ENCODE data around the gene RREB1. TPM values are rescaled to one million over a fixed set of nuclear protein-coding genes. Genes with fewer than 3 reads are reported as not detected.

Gene RREB1
- total RNA-seq, 1 experiment from 2014 or later = 61.6 TPM

- ChIA-PET POLR2A (ENCODE audit: low non-redundant PET) (no interaction called here), CTCF (no interaction called here)
- H3K9me3 ChIP-seq (ENCODE audit: low read depth, low read length, poor library complexity, severe bottlenecking) = no peaks in the 10 kb centered on the region
- H3K4me3 ChIP-seq (ENCODE audit: low read depth, low read length, poor library complexity, severe bottlenecking) = no peak overlapping the region
- no peak overlapping the region for H3K27ac ChIP-seq (ENCODE audit: low read depth, low read length, poor library complexity, severe bottlenecking)
- DNase-seq (ENCODE audit: low spot score) = no peak
- no peaks in the 10 kb centered on the region for H3K27me3 ChIP-seq (replicated peaks; ENCODE audit: insufficient read depth, low read depth, low read length, poor library complexity)
- TF ChIP-seq EZH2 (IDR thresholded peaks at IDR 0.05; ENCODE audit: borderline replicate concordance, low read depth, low read length, poor library complexity, severe bottlenecking) = no peak
- no peak for TF ChIP-seq CTCF (conservative IDR thresholded peaks at IDR 0.05; ENCODE audit: low read depth, low read length)
- BruUV-seq (replicated peaks) = no TSS peak
- intact Hi-C loops (cut with micrococcal nuclease; ENCODE audit: unreplicated experiment) = no loop called here
- no peaks in the 10 kb centered on the region for H3K4me1 ChIP-seq (ENCODE audit: insufficient read depth, low read length, poor library complexity, severe bottlenecking)
- no peaks in the 10 kb centered on the region for H3K36me3 ChIP-seq (ENCODE audit: insufficient read depth, low read length, poor library complexity, severe bottlenecking)
Measured at GRCh38 chr6:7078856-7079255, 28.9 kb upstream of the RREB1 start.

GRCh38 chr6:7080311-7080710 lies 27.4 kb upstream of the RREB1 start:
- Histone ChIP-seq H3K36me3 (ENCODE audit: insufficient read depth, low read length, poor library complexity, severe bottlenecking) (no peaks in the 10 kb centered on the region), H3K4me3 (ENCODE audit: low read depth, low read length, poor library complexity, severe bottlenecking) (no peak overlapping the region), H3K9me3 (ENCODE audit: low read depth, low read length, poor library complexity, severe bottlenecking) (no peaks in the 10 kb centered on the region), H3K27me3 (replicated peaks; ENCODE audit: insufficient read depth, low read depth, low read length, poor library complexity) (no peaks in the 10 kb centered on the region), H3K4me1 (ENCODE audit: insufficient read depth, low read length, poor library complexity, severe bottlenecking) (no peaks in the 10 kb centered on the region), H3K27ac (ENCODE audit: low read depth, low read length, poor library complexity, severe bottlenecking) (no peak overlapping the region)
- intact Hi-C loops (cut with micrococcal nuclease; ENCODE audit: unreplicated experiment) = no loop called here
- no peak for DNase-seq (ENCODE audit: low spot score)
- ChIA-PET POLR2A (ENCODE audit: low non-redundant PET) (no interaction called here), CTCF (no interaction called here)
- no peak for TF ChIP-seq CTCF (conservative IDR thresholded peaks at IDR 0.05; ENCODE audit: low read depth, low read length)
- no peak for TF ChIP-seq EZH2 (IDR thresholded peaks at IDR 0.05; ENCODE audit: borderline replicate concordance, low read depth, low read length, poor library complexity, severe bottlenecking)
- no TSS peak for BruUV-seq (replicated peaks)

- TF ChIP-seq EZH2 (IDR thresholded peaks at IDR 0.05; ENCODE audit: borderline replicate concordance, low read depth, low read length, poor library complexity, severe bottlenecking) = no peak
- TF ChIP-seq CTCF (conservative IDR thresholded peaks at IDR 0.05; ENCODE audit: low read depth, low read length) = no peak
- no peaks in the 10 kb centered on the region for H3K36me3 ChIP-seq (ENCODE audit: insufficient read depth, low read length, poor library complexity, severe bottlenecking)
- no TSS peak for BruUV-seq (replicated peaks)
- no peaks in the 10 kb centered on the region for H3K27me3 ChIP-seq (replicated peaks; ENCODE audit: insufficient read depth, low read depth, low read length, poor library complexity)
- H3K4me3 ChIP-seq (ENCODE audit: low read depth, low read length, poor library complexity, severe bottlenecking) = no peak overlapping the region
- no peak overlapping the region for H3K27ac ChIP-seq (ENCODE audit: low read depth, low read length, poor library complexity, severe bottlenecking)
- intact Hi-C loops (cut with micrococcal nuclease; ENCODE audit: unreplicated experiment) = no loop called here
- ChIA-PET POLR2A (ENCODE audit: low non-redundant PET) (no interaction called here), CTCF (no interaction called here)
- peak; percentile 67 for DNase-seq (ENCODE audit: low spot score)
- peaks cover 18% of the 10 kb centered on the region for H3K4me1 ChIP-seq (ENCODE audit: insufficient read depth, low read length, poor library complexity, severe bottlenecking)
- H3K9me3 ChIP-seq (ENCODE audit: low read depth, low read length, poor library complexity, severe bottlenecking) = no peaks in the 10 kb centered on the region
Measured at GRCh38 chr6:7085911-7086310, 21.9 kb upstream of the RREB1 start.
